Measurements from ENCODE around the gene OPRD1. TPM values are rescaled to one million over a fixed set of nuclear protein-coding genes. Genes with fewer than 3 reads are reported as not detected.
A peak's percentile ranks its signal among the peaks of the same experiment; 100 is the strongest.

The OPRD1 gene
- total and polyA plus RNA-seq, 7 experiments from 2014 or later: not detected

- H3K4me1 ChIP-seq (ENCODE audit: control insufficient read depth in 2 of 2, insufficient read depth in 2 of 2, low read length in 2 of 2): peaks cover 6 to 8% of the 10 kb centered on the region in 2 donors
- ChIA-PET CTCF (interaction anchor here (0.6 to 2.2 kb wide), 10 partner anchors 9 to 425 kb away, joined by 3 to 22 read pairs (median 5); partner anchors contain the start of genes SRSF4, TAF12 and YTHDF2), POLR2A (interaction anchor here (0.6 to 2.5 kb wide), 15 partner anchors 8 to 1661 kb away, joined by 3 to 26 read pairs (median 5); partner anchors contain the start of genes RCC1, RNU11, SRSF4 and TAF12)
- peaks cover 0 to 6% (median 5%) of the 10 kb centered on the region in 3 experiments for H3K36me3 ChIP-seq (ENCODE audit: control insufficient read depth in 2 of 3, insufficient read depth in 3 of 3, low read length in 3 of 3)
- peak overlapping the region; percentile 63 for H3K4me3 ChIP-seq (ENCODE audit: low read length)
- intact Hi-C loops (cut with micrococcal nuclease): loop anchor here (1.0 to 10.0 kb wide), 3 partner anchors 38 to 409 kb away; partner anchors contain the start of genes SRSF4 (in 1 of the 2) and YTHDF2 (in 1 of the 2)
- ATAC-seq (peak; percentile 91), DNase-seq (peak; percentile 52 to 77 (median 68))
- H3K4me3 Mint-ChIP-seq: peak overlapping the region; percentile 79 to 88 (median 84)
- H3K27ac Mint-ChIP-seq: peak overlapping the region; percentile 23 to 94 (median 87)
- peaks cover 0 to 7% (median 0%) of the 10 kb centered on the region in 5 donors for H3K36me3 Mint-ChIP-seq
- H3K27me3 ChIP-seq (ENCODE audit: control insufficient read depth in 2 of 2, insufficient read depth in 2 of 2, low read length in 2 of 2): no peaks in the 10 kb centered on the region
- H3K27me3 Mint-ChIP-seq: peaks cover 0 to 5% (median 0%) of the 10 kb centered on the region in 5 donors
- H3K4me1 Mint-ChIP-seq: peaks cover 0 to 14% (median 12%) of the 10 kb centered on the region in 7 donors
- no peaks in the 10 kb centered on the region for H3K9me3 ChIP-seq (ENCODE audit: control insufficient read depth in 2 of 3, low read length in 3 of 3)
- H3K27ac ChIP-seq (ENCODE audit: low read depth, low read length): peak overlapping the region; percentile 52
- H3K9me3 Mint-ChIP-seq: no peaks in the 10 kb centered on the region
Measured at GRCh38 chr1:28775121-28775942, 36.6 kb upstream of the OPRD1 start.

GRCh38 chr1:28776341-28776740, 35.6 kb upstream of the OPRD1 start:
- Mint-ChIP-seq H3K4me1 (peaks cover 0 to 14% (median 12%) of the 10 kb centered on the region in 7 donors), H3K36me3 (peaks cover 0 to 4% (median 0%) of the 10 kb centered on the region in 5 donors), H3K9me3 (no peaks in the 10 kb centered on the region), H3K27me3 (peaks cover 0 to 5% (median 0%) of the 10 kb centered on the region in 5 donors), H3K4me3 (peak overlapping the region in 2 of 10 donors; percentile 79 to 85), H3K27ac (peak overlapping the region in 1 of 9 donors; percentile 87)
- ATAC-seq (no peak), DNase-seq (no peak)
- no peaks in the 10 kb centered on the region for H3K27me3 ChIP-seq (ENCODE audit: control insufficient read depth in 2 of 2, insufficient read depth in 2 of 2, low read length in 2 of 2)
- H3K36me3 ChIP-seq (ENCODE audit: control insufficient read depth in 2 of 3, insufficient read depth in 3 of 3, low read length in 3 of 3): peaks cover 0 to 5% (median 0%) of the 10 kb centered on the region in 3 experiments
- CTCF ChIA-PET: interaction anchor here (0.6 to 2.2 kb wide), 4 partner anchors 8 to 427 kb away, joined by 4 to 22 read pairs (median 6); no protein-coding TSS in a partner anchor
- H3K9me3 ChIP-seq (ENCODE audit: control insufficient read depth in 2 of 3, low read length in 3 of 3): no peaks in the 10 kb centered on the region
- H3K4me3 ChIP-seq (ENCODE audit: low read length): no peak overlapping the region
- POLR2A ChIA-PET: interaction anchor here (1.8 to 2.3 kb wide), 4 partner anchors 9 to 405 kb away, joined by 6 to 14 read pairs (median 10); partner anchors contain the start of genes RCC1, SRSF4 and TAF12
- intact Hi-C loops (cut with micrococcal nuclease): loop anchor here (5.0 to 10.0 kb wide), 2 partner anchors 39 to 408 kb away; partner anchors contain the start of genes SRSF4 (in 1 of the 2) and YTHDF2 (in 1 of the 2)
- H3K27ac ChIP-seq (ENCODE audit: low read depth, low read length): no peak overlapping the region
- H3K4me1 ChIP-seq (ENCODE audit: control insufficient read depth in 2 of 2, insufficient read depth in 2 of 2, low read length in 2 of 2): peaks cover 6 to 8% of the 10 kb centered on the region in 2 donors

- H3K27me3 Mint-ChIP-seq: peaks cover 0 to 5% (median 0%) of the 10 kb centered on the region in 5 donors
- Histone ChIP-seq H3K27me3 (ENCODE audit: control insufficient read depth in 2 of 2, insufficient read depth in 2 of 2, low read length in 2 of 2) (no peaks in the 10 kb centered on the region), H3K36me3 (ENCODE audit: control insufficient read depth in 2 of 3, insufficient read depth in 3 of 3, low read length in 3 of 3) (peaks cover 0 to 5% (median 0%) of the 10 kb centered on the region in 3 experiments), H3K9me3 (ENCODE audit: control insufficient read depth in 2 of 3, low read length in 3 of 3) (no peaks in the 10 kb centered on the region), H3K4me3 (ENCODE audit: low read length) (no peak overlapping the region), H3K4me1 (ENCODE audit: control insufficient read depth in 2 of 2, insufficient read depth in 2 of 2, low read length in 2 of 2) (peaks cover 6 to 8% of the 10 kb centered on the region in 2 donors), H3K27ac (ENCODE audit: low read depth, low read length) (no peak overlapping the region)
- H3K9me3 Mint-ChIP-seq: no peaks in the 10 kb centered on the region
- H3K4me1 Mint-ChIP-seq: peaks cover 0 to 14% (median 12%) of the 10 kb centered on the region in 7 donors
- H3K36me3 Mint-ChIP-seq: peaks cover 0 to 2% (median 0%) of the 10 kb centered on the region in 5 donors
- H3K27ac Mint-ChIP-seq: no peak overlapping the region
- POLR2A ChIA-PET: no interaction called here
- CTCF ChIA-PET: no interaction called here
- H3K4me3 Mint-ChIP-seq: no peak overlapping the region
- intact Hi-C loops (cut with micrococcal nuclease): loop anchor here (5.0 to 10.0 kb wide), 2 partner anchors 41 to 407 kb away; partner anchors contain the start of genes SRSF4 (in 1 of the 2) and YTHDF2 (in 1 of the 2)
- DNase-seq: no peak
- ATAC-seq: no peak
Measured at GRCh38 chr1:28778021-28778420, 33.9 kb upstream of the OPRD1 start.

- Mint-ChIP-seq H3K4me3 (no peak overlapping the region), H3K36me3 (peaks cover 0 to under 1% (median 0%) of the 10 kb centered on the region in 5 donors), H3K27me3 (peaks cover 0 to 5% (median 0%) of the 10 kb centered on the region in 5 donors), H3K27ac (peak overlapping the region in 1 of 9 donors; percentile 28), H3K9me3 (no peaks in the 10 kb centered on the region), H3K4me1 (peaks cover 0 to 12% (median 10%) of the 10 kb centered on the region in 7 donors)
- no peak overlapping the region for H3K4me3 ChIP-seq (ENCODE audit: low read length)
- no peak overlapping the region for H3K27ac ChIP-seq (ENCODE audit: low read depth, low read length)
- ATAC-seq: no peak
- intact Hi-C loops (cut with micrococcal nuclease): loop anchor here (5.0 to 10.0 kb wide), 2 partner anchors 43 to 405 kb away; partner anchors contain the start of genes SRSF4 (in 1 of the 2) and YTHDF2 (in 1 of the 2)
- peaks cover 2 to 6% of the 10 kb centered on the region in 2 donors for H3K4me1 ChIP-seq (ENCODE audit: control insufficient read depth in 2 of 2, insufficient read depth in 2 of 2, low read length in 2 of 2)
- POLR2A ChIA-PET: no interaction called here
- no peaks in the 10 kb centered on the region for H3K9me3 ChIP-seq (ENCODE audit: control insufficient read depth in 2 of 3, low read length in 3 of 3)
- H3K36me3 ChIP-seq (ENCODE audit: control insufficient read depth in 2 of 3, insufficient read depth in 3 of 3, low read length in 3 of 3): no peaks in the 10 kb centered on the region
- CTCF ChIA-PET: no interaction called here
- no peak for DNase-seq
- no peaks in the 10 kb centered on the region for H3K27me3 ChIP-seq (ENCODE audit: control insufficient read depth in 2 of 2, insufficient read depth in 2 of 2, low read length in 2 of 2)
Measured at GRCh38 chr1:28779751-28780408, 32.1 kb upstream of the OPRD1 start.

GRCh38 chr1:28781305-28781704, 30.7 kb upstream of the OPRD1 start:
- Mint-ChIP-seq H3K27ac (no peak overlapping the region), H3K9me3 (no peaks in the 10 kb centered on the region), H3K27me3 (peaks cover 0 to 10% (median 0%) of the 10 kb centered on the region in 5 donors), H3K4me1 (peaks cover 0 to 10% (median 5%) of the 10 kb centered on the region in 7 donors), H3K4me3 (no peak overlapping the region), H3K36me3 (no peaks in the 10 kb centered on the region)
- Histone ChIP-seq H3K36me3 (ENCODE audit: control insufficient read depth in 2 of 3, insufficient read depth in 3 of 3, low read length in 3 of 3) (no peaks in the 10 kb centered on the region), H3K4me3 (ENCODE audit: low read length) (no peak overlapping the region), H3K4me1 (ENCODE audit: control insufficient read depth in 2 of 2, insufficient read depth in 2 of 2, low read length in 2 of 2) (no peaks in the 10 kb centered on the region), H3K27ac (ENCODE audit: low read depth, low read length) (no peak overlapping the region), H3K9me3 (ENCODE audit: control insufficient read depth in 2 of 3, low read length in 3 of 3) (no peaks in the 10 kb centered on the region), H3K27me3 (ENCODE audit: control insufficient read depth in 2 of 2, insufficient read depth in 2 of 2, low read length in 2 of 2) (no peaks in the 10 kb centered on the region)
- CTCF ChIA-PET: no interaction called here
- POLR2A ChIA-PET: no interaction called here
- no peak for ATAC-seq
- intact Hi-C loops (cut with micrococcal nuclease): no loop called here
- no peak for DNase-seq

GRCh38 chr1:28782011-28782410, 30.0 kb upstream of the OPRD1 start:
- Mint-ChIP-seq H3K9me3 (no peaks in the 10 kb centered on the region), H3K36me3 (no peaks in the 10 kb centered on the region), H3K27ac (peak overlapping the region in 1 of 9 donors; percentile 62), H3K4me1 (peaks cover 0 to 10% (median 5%) of the 10 kb centered on the region in 7 donors), H3K27me3 (peaks cover 0 to 10% (median 0%) of the 10 kb centered on the region in 5 donors), H3K4me3 (no peak overlapping the region)
- no peak for ATAC-seq
- Histone ChIP-seq H3K36me3 (ENCODE audit: control insufficient read depth in 2 of 3, insufficient read depth in 3 of 3, low read length in 3 of 3) (no peaks in the 10 kb centered on the region), H3K27me3 (ENCODE audit: control insufficient read depth in 2 of 2, insufficient read depth in 2 of 2, low read length in 2 of 2) (no peaks in the 10 kb centered on the region), H3K27ac (ENCODE audit: low read depth, low read length) (no peak overlapping the region), H3K9me3 (ENCODE audit: control insufficient read depth in 2 of 3, low read length in 3 of 3) (no peaks in the 10 kb centered on the region), H3K4me1 (ENCODE audit: control insufficient read depth in 2 of 2, insufficient read depth in 2 of 2, low read length in 2 of 2) (no peaks in the 10 kb centered on the region), H3K4me3 (ENCODE audit: low read length) (no peak overlapping the region)
- ChIA-PET POLR2A (interaction anchor here (0.6 to 0.7 kb wide), 3 partner anchors 11 to 391 kb away, joined by 3 to 6 read pairs (median 4); partner anchors contain the start of gene YTHDF2), CTCF (interaction anchor here (3.7 kb wide), 1 partner anchor 95 kb away, joined by 45 read pairs; no protein-coding TSS in a partner anchor)
- no peak for DNase-seq
- intact Hi-C loops (cut with micrococcal nuclease): no loop called here
